Stimulated activated CD4-positive, alpha-beta T cell treated with anti-CD3 and anti-CD28 coated beads, Interleukin-1b, Interleukin-23, amount 100 ng/mL, for 4 hours (primary cell): ENCODE results near the gene LNPEP.
"Not testable (repeated sequence)": the region's sequence is repeated elsewhere in the genome, so short reads cannot be mapped to it uniquely, and the experiment has no call there.

ENCODE experiments used
- DNase-seq, 2 donors: peaks; one replicate each; pipeline ENCODE4 v3.0.0-alpha.2; 2020; ENCODE audit warnings: low read depth in 2 of 2

LNPEP gene

GRCh38 chr5:97063251-97063650 is 127.4 kb downstream of the LNPEP start:
- no peak for DNase-seq

GRCh38 chr5:97065475-97065874 is 129.6 kb downstream of the LNPEP start:
- DNase-seq: no peak

DNA sequence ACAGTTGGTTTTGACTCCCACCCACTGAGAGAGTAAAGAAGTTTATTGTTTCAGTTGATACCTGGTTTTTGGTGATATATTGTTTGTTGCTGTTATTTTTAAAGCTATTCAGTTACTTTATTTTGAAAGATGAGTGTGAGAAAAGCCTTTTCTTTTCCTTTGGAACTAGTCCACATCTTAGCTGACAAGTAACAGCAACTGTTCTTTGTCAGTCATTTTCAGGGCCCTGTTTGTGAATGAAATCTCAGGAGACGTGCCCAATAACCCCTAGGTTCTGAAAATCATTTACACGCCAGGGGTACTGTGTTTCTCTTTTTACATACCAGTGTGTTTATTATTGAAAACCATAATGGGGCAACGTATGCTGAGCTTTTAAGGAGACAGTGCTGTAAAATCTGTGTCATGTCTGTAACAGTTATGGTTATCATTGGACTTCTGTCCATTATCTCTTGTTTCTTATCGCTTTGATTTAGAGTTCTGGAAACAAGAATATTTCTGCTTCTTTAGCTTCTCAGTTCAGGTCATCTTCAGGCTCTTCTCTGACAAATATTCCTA is 131.5 kb downstream of the LNPEP start:
- no peak for DNase-seq

DNA sequence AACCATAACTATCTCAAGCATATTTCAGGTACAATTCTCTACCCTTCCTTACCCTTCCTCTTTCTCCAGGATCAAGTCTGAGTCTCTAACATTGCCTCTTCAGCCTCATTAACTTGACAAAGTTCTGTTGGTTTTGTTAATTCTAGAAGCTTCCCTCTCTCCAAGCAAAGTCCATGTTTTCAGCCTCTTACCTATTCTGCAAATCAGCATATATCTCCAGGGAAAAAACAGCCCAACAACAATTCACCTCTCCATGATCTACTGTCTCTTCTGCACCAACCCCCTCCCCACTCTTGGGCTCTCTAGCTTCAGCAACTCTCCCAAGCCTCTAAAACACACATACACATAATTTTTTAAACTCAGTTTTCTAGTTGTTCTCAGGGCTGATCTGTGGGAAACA is 134.4 kb downstream of the LNPEP start:
- DNase-seq: no peak

GRCh38 chr5:97071101-97071500 is 135.2 kb downstream of the LNPEP start:
- DNase-seq: no peak

GRCh38 chr5:97071993-97072392 is 136.1 kb downstream of the LNPEP start:
- DNase-seq: no peak

GRCh38 chr5:97072696-97073095 is 136.8 kb downstream of the LNPEP start:
- no peak for DNase-seq

- DNase-seq: no peak
These were observed 137.5 kb downstream of the LNPEP start for GRCh38 chr5:97073420-97073819.

GRCh38 chr5:97074859-97075489 is 139.1 kb downstream of the LNPEP start:
- no peak for DNase-seq

- no peak for DNase-seq
These were observed 139.8 kb downstream of the LNPEP start for GRCh38 chr5:97075649-97076048.

DNA sequence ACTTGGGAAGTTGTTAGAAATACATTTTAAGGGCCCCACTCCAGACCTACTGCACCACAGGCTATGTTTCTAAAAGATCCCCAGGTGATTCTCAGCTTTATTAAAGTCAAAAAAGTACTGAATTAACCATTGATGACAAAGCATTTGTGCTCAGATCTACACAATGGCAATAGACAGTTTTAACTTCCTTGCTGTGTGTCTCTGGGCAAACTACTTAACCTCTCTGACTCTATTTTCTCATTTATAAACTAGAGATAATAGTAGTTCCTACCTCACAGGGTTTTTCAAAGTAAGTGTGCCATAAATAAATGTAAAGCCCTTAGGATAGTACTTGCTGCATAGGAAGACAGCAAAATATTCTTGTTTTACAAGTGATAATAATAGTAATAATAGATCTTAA is 140.2 kb downstream of the LNPEP start:
- DNase-seq: no peak

- no peak for DNase-seq
These were observed 141.4 kb downstream of the LNPEP start for GRCh38 chr5:97077246-97077645.

GRCh38 chr5:97078958-97079743 is 143.3 kb downstream of the LNPEP start:
- no peak for DNase-seq

DNA sequence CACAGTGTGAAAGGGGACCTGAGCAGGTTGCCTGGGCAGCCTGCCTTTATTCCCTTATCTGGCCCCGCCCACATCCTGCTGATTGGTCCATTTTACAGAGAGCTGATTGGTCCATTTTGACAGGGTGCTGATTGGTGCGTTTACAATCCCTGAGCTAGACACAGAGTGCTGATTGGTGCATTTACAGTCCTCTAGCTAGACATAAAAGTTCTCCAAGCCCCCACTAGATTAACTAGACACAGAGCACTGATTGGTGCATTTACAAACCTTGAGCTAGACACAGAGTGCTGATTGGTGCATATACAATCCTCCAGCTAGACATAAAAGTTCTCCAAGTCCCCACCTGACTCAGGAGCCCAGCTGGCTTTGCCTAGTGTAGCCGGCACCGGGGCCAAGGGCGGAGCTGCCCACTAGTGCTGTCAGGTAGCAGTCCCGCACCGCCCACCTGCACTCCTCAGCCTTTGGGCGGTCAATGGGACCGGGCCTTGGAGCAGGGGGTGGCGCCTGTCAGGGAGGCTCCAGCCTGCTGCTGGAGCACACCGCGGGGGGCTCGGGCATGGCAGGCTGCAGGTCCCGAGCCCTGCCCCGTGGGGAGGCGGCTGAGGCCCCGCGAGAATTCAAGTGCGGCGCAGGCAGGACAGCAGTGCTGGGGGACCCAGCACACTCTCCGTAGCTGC is 149.0 kb downstream of the LNPEP start:
- not testable (repeated sequence) for DNase-seq

- DNase-seq: no peak
These were observed 149.7 kb downstream of the LNPEP start for GRCh38 chr5:97085459-97086181.
